ENCODE results near the gene FAM180B.
"Not testable (repeated sequence)": the region's sequence is repeated elsewhere in the genome, so short reads cannot be mapped to it uniquely, and the experiment has no call there.

Gene FAM180B

DNA sequence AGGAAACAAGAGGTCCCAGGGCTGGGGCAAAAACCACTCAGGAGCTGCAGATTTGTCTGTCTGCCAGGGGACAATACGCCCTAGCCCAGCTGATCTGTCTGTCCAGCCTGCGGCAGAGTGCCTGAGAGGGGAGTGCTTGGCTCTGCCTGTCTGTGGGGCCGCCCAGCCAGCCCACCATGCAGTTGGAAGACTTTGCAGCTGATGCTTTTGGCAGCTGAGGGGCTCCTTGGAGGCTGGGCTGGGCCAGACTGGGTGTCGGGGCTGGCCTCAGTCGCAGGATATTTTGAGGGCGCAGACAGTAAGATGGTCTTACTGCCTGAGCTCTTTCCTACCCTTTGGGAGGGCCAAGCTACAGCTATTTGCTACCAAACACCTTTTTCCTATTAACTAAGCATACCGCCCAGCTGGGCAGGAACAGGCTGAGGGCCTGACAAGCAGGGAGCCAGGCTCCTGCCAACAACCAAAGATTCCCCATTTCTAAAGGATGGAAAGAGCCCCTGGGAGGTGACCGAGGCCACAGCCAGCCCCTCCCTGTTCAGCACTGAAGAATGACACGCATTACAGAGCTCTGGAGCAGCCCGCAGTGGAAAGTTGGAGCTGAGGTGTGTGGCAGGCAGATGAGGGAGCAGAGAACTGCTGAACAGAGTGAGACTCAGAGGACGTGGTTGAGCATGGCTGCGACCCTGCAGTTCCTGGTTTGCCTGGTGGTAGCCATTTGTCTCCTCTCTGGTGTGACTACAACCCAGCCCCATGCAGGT lies at the start of gene FAM180B:
TSS of gene FAM180B (plus strand) at position 581 of the 758 bp plus-strand sequence. CDS start at position 672, 91 bp downstream.
- DNase-seq (ENCODE audit: low spot score) = no peak

- DNase-seq (ENCODE audit: low spot score) = no peak
Measured at GRCh38 chr11:47536915-47537314, 49.6 kb upstream of the FAM180B start.

GRCh38 chr11:47538741-47539565 lies 47.5 kb upstream of the FAM180B start:
- peak; percentile 77 for DNase-seq (ENCODE audit: low spot score)

DNA sequence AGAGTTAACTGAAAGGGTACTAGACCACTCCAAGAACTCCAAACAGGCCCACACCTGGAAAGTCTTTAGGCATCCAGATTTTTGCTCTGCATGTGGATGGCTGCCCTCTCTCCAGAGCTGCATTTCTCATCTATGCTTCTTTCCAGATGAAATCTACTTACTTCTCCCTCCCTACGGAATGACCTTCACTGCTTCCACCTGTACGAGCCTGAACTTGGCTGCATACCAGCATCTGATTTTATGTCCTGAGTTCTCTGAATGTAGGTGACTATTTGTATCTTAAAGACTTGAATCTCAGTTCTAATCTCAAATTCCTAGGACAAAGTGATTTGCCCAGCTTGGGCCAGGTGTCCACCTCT lies 46.8 kb upstream of the FAM180B start:
- DNase-seq (ENCODE audit: low spot score) = no peak

- no peak for DNase-seq (ENCODE audit: low spot score)
Measured at GRCh38 chr11:47541070-47541469, 45.4 kb upstream of the FAM180B start.

DNA sequence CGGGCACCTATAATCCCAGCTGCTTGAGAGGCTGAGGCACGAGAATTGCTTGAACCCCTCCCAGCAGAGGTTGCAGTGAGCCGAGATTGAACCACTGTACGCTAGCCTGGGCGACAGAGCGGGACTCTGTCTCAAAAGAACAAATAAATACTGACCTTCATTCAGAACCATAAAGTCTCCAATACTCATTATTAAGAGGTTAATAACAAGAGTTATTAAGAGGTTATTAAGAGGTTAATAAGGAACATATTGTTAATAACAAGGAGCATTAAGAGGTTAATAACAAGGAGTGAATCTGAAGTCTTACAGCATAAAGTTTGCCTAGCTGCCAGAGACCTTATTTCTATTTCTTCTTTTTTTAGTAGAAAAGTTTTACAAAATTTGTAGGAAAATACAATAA lies 41.2 kb upstream of the FAM180B start:
- no peak for DNase-seq (ENCODE audit: low spot score)

- not testable (repeated sequence) for DNase-seq (ENCODE audit: low spot score)
Measured at GRCh38 chr11:47546274-47546673, 40.2 kb upstream of the FAM180B start.

DNA sequence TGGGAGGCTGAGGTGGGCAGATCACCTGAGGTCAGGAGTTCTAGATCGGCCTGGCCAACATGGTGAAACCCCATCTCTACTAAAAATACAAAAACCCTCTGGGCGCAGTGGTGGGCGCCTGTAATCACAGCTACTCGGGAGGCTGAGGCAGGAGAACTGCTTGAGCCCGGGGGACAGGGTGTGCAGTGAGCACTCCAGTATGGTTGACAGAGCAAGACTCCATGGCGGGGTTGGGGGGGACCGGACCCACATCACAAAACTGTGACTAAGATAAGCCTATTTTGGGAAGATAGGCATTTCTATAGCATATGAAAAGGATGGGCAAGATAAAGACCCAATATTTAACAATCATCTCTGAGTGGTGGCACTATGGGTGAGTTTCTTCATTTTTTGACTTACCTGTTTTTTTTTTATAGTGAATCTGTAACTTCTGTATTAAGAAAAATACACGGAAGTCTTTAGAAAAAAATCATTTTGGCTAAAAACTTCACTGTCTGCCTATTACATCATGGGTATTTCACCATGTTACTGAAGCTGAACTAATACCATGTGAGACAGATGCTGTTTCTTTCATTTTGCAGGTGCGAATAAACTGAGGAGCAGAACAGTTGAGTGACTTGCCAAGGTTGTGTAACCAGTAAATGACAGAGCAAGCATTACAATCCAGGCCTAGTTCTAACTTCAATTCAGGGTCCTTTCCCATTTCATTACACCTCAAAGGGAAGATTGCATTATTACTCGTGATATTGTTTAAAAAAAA lies 36.0 kb upstream of the FAM180B start:
- DNase-seq (ENCODE audit: low spot score) = no peak

- DNase-seq (ENCODE audit: low spot score) = no peak
Measured at GRCh38 chr11:47551086-47551485, 35.4 kb upstream of the FAM180B start.

DNA sequence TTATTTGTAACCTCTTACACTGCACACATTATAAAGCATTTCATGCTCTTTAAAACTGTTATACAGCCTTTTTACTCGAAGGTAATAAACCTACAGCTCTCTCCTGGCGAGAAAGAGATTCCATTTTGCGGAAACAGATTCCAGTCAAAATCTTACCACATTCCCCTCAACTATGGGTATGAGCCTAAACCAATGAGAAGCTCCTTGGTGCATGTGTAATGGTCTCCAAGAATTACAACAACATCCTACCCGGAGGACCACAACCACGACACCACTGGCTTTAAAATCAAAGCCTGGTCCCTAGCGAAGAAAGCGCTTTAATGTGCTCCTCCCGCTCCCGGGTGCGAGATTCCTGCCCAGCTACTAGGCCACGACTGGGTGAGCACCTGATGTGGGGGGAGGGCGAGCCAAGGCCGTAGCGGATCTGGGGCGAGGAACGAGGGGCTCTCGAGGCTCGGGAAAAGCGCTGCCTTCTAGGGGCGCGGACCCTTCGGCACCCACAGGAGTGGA lies 34.4 kb upstream of the FAM180B start:
- DNase-seq (ENCODE audit: low spot score) = peak; percentile 23

DNA sequence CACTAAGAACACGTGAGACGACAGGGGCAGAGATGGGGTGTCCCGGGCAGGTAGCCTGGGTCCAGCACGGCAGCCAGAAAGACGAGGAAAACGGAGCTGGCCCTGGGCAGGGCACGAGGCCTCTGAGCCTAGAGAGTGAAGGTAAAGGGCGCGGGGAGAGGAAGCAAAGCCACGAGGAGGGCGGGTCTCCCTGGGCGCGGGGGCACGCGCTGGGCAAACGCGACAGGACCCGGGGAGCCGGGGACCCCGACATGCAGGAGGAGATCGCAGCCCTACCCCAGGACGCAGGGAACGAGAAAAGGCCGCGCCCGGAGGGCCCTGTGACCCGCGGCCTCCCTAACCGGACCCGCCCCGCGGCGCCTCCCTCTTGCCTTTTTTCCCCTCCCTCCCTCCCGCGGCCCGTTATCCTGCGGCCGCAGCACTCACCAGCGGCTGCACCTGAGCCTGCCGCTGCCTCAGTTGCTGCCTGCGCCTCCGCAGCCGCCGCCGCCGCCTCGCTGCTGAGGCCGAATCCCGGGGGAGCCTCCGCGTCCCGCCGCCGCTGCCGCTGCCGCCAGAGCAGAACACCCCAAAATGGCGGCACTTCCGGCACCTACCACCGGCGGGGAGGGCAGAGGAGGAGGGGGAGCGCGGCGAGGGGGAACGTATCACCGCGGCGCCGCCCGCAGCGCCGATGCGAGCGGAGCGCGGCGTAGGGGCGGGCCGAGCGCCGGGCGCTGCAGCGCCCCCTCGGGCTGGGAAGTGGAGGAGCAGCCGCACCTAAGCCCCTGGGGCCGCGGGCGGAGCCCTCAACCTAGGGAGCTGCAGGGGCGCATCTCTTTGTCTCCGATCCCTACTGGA lies 33.7 kb upstream of the FAM180B start, which contains the start of gene CELF1:
TSS of gene CELF1 (minus strand) at position 567 of the 840 bp plus-strand sequence. CDS start 53,609 bp downstream, outside the sequence.
- DNase-seq (ENCODE audit: low spot score) = peak; percentile 95

- peak; percentile 62 for DNase-seq (ENCODE audit: low spot score)
Measured at GRCh38 chr11:47553406-47553743, 33.1 kb upstream of the FAM180B start.

DNA sequence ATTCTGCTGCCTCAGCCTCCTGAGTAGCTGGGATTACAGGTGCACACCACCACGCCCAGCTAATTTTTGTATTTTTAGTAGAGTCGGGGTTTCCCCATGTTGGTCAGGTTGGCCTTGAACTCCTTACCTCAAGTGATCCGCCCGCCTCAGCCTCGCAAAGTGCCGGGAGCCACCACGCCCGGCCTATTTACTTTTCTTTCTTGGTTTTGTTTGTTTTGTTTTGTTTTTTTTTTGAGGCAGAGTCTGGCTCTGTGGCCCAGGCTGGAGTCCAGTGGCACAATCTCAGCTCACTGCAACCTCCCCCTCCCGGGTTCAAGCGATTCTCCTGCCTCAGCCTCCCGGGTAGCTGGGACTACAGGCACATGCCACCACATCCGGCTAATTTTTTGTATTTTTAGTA lies 29.5 kb upstream of the FAM180B start:
- not testable (repeated sequence) for DNase-seq (ENCODE audit: low spot score)

- no peak for DNase-seq (ENCODE audit: low spot score)
Measured at GRCh38 chr11:47558695-47559094, 27.8 kb upstream of the FAM180B start.

- no peak for DNase-seq (ENCODE audit: low spot score)
Measured at GRCh38 chr11:47560426-47560825, 26.1 kb upstream of the FAM180B start.

GRCh38 chr11:47562393-47562792 lies 24.1 kb upstream of the FAM180B start:
- not testable (repeated sequence) for DNase-seq (ENCODE audit: low spot score)

GRCh38 chr11:47564366-47564765 lies 22.1 kb upstream of the FAM180B start:
- not testable (repeated sequence) for DNase-seq (ENCODE audit: low spot score)

DNA sequence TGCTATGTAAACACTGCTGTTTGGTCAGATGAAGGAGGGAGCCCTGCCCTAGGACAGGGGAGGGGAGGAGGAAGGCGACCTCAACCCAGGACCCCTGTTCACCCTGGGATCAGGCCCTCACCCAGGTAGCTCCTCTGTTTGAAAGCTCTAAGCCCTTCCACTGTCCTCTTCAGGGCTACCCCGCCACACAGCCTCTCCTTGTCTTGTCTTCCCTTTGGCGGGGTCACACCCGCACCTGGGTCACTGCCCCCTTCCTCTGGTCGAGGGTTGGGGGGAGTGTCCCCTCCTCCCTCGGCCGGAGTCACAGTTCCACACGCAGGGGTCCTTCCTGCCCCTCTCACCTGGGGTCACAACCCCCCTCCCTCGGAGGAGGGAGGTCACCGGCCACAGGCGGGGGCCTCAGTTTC lies 21.5 kb upstream of the FAM180B start:
- no peak for DNase-seq (ENCODE audit: low spot score)

GRCh38 chr11:47565340-47566148 lies 20.9 kb upstream of the FAM180B start, which contains the start of gene PTPMT1:
TSS of gene PTPMT1 (plus strand) at chr11:47565599. CDS start at chr11:47565623, 24 bp downstream.
- DNase-seq (ENCODE audit: low spot score) = peak; percentile 51

DNA sequence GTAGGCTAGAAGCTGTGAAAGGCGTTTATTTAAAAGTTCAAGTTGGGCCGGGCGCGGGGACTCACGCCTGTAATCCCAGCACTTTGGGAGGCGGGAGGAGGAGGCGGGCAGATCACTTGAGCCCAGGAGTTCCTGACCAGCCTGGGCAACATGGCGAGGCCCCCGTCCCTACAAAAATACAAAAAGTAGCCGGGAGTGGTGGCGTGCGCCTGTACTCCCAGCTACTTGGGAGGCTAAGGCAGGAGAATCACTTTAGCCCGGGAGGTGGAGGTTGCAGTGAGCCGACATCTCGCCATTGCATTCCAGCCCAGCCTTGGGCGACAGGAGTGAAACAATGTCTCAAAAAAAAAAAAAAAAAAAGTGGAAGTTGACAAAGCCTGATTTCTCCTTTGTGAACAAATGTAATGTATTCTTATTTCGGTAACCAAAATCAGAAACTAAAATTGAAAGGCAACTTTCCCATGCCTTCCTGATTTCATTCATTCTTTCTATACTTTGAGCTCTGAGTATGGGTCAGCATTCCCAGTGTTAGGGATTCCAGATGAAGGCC lies 20.3 kb upstream of the FAM180B start:
- DNase-seq (ENCODE audit: low spot score) = no peak

Data from Ammon's horn (tissue), 1 donor.